Measurements from ENCODE around the gene C20orf144. TPM values are rescaled to one million over a fixed set of nuclear protein-coding genes. Genes with fewer than 3 reads are reported as not detected.
"Not testable (repeated sequence)": the region's sequence is repeated elsewhere in the genome, so short reads cannot be mapped to it uniquely, and the experiment has no call there.

Gene C20orf144
- total RNA-seq, 1 experiment from 2014 or later, result not detected

DNA sequence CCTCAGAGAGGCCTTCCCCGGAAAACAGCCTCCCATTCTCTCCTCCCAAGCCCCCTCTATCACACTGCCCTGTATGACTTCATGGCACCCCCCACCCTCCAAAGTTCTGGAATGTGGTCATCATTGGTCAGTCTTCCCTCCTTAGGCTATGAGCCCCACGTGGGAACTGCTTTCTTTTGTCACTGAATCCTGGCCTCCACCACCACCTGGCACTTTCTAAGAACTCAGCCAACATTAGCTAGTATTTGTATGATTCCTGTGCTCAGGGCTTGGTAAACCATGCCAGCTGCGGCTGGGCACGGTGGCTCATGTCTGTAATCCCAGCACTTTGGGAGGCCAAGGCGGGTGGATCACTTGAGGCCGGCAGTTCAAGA is 32.5 kb downstream of the C20orf144 start:
- intact Hi-C loops (cut with micrococcal nuclease), result no loop called here
- Histone ChIP-seq H3K4me1 (ENCODE audit: insufficient read depth, low read length) (no peaks in the 10 kb centered on the region), H3K27ac (ENCODE audit: low read length) (no peak overlapping the region), H3K9me2 (replicated peaks; ENCODE audit: low read length) (no peaks in the 10 kb centered on the region), H3K4me3 (ENCODE audit: low read length) (no peak overlapping the region), H3K27me3 (ENCODE audit: low read length) (no peaks in the 10 kb centered on the region), H3K9ac (ENCODE audit: low read length) (no peak overlapping the region), H3K36me3 (ENCODE audit: low read depth, low read length) (no peaks in the 10 kb centered on the region), H3F3A (ENCODE audit: low read length, unreplicated experiment) (no peaks in the 10 kb centered on the region), H4K20me1 (ENCODE audit: low read length) (no peaks in the 10 kb centered on the region), H3K9me3 (ENCODE audit: low read length) (no peaks in the 10 kb centered on the region), H3K4me2 (ENCODE audit: low read length) (no peak overlapping the region), H2AFZ (ENCODE audit: low read length) (no peak overlapping the region), H3K79me2 (ENCODE audit: low read length) (no peaks in the 10 kb centered on the region)
- ChIA-PET POLR2A (ENCODE audit: unreplicated experiment) (interaction anchor here (0.6 kb wide), 1 partner anchor 414 kb away, joined by 5 read pairs; no protein-coding TSS in a partner anchor), CTCF (no interaction called here)
- ATAC-seq, result no peak
- no peak for TF ChIP-seq EZH2phosphoT487 (IDR thresholded peaks at IDR 0.05; ENCODE audit: borderline replicate concordance, low read length)
- no peak for TF ChIP-seq EZH2 (IDR thresholded peaks at IDR 0.05; ENCODE audit: low read length, unreplicated experiment)
- TF ChIP-seq, protein P1, sequence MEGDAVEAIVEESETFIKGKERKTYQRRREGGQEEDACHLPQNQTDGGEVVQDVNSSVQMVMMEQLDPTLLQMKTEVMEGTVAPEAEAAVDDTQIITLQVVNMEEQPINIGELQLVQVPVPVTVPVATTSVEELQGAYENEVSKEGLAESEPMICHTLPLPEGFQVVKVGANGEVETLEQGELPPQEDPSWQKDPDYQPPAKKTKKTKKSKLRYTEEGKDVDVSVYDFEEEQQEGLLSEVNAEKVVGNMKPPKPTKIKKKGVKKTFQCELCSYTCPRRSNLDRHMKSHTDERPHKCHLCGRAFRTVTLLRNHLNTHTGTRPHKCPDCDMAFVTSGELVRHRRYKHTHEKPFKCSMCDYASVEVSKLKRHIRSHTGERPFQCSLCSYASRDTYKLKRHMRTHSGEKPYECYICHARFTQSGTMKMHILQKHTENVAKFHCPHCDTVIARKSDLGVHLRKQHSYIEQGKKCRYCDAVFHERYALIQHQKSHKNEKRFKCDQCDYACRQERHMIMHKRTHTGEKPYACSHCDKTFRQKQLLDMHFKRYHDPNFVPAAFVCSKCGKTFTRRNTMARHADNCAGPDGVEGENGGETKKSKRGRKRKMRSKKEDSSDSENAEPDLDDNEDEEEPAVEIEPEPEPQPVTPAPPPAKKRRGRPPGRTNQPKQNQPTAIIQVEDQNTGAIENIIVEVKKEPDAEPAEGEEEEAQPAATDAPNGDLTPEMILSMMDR (conservative IDR thresholded peaks at IDR 0.05; ENCODE audit: low read depth, low read length), result no peak
- DNase-seq, result no peak
- no TSS peak for BruUV-seq (replicated peaks)

DNA sequence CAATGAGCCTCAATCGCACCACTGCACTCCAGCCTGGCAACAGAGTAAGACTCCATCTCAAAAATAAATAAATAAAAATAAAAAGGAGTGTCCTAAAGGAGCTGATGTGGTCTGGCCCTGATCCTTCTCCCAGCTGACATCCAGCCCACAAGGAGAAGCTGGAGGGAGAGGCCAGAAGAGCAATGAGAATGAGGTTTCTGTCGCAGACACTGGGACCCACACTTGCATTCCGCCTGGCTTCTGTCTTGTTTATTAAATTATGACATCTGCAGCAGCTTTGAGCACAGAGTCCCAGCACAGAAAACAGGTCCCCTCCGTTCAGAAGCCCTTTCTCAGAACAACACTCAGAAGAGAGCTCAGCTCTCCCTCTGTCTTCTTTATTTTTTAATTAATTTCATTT is 34.3 kb downstream of the C20orf144 start:
- intact Hi-C loops (cut with micrococcal nuclease), result no loop called here
- H3K4me1 ChIP-seq (ENCODE audit: insufficient read depth, low read length), result no peaks in the 10 kb centered on the region
- H2AFZ ChIP-seq (ENCODE audit: low read length), result no peak overlapping the region
- H3K4me3 ChIP-seq (ENCODE audit: low read length), result no peak overlapping the region
- TF ChIP-seq EZH2phosphoT487 (IDR thresholded peaks at IDR 0.05; ENCODE audit: borderline replicate concordance, low read length) (no peak), EZH2 (IDR thresholded peaks at IDR 0.05; ENCODE audit: low read length, unreplicated experiment) (no peak)
- TF ChIP-seq, protein P1 (conservative IDR thresholded peaks at IDR 0.05; ENCODE audit: low read depth, low read length), result no peak
- H3K27ac ChIP-seq (ENCODE audit: low read length), result no peak overlapping the region
- no TSS peak for BruUV-seq (replicated peaks)
- no peaks in the 10 kb centered on the region for H3K9me2 ChIP-seq (replicated peaks; ENCODE audit: low read length)
- ChIA-PET POLR2A (ENCODE audit: unreplicated experiment) (no interaction called here), CTCF (no interaction called here)
- no peaks in the 10 kb centered on the region for H3F3A ChIP-seq (ENCODE audit: low read length, unreplicated experiment)
- ATAC-seq, result no peak
- H3K27me3 ChIP-seq (ENCODE audit: low read length), result no peaks in the 10 kb centered on the region
- no peaks in the 10 kb centered on the region for H3K9me3 ChIP-seq (ENCODE audit: low read length)
- no peaks in the 10 kb centered on the region for H4K20me1 ChIP-seq (ENCODE audit: low read length)
- no peaks in the 10 kb centered on the region for H3K36me3 ChIP-seq (ENCODE audit: low read depth, low read length)
- DNase-seq, result no peak
- no peak overlapping the region for H3K9ac ChIP-seq (ENCODE audit: low read length)
- H3K79me2 ChIP-seq (ENCODE audit: low read length), result no peaks in the 10 kb centered on the region
- H3K4me2 ChIP-seq (ENCODE audit: low read length), result no peak overlapping the region

DNA sequence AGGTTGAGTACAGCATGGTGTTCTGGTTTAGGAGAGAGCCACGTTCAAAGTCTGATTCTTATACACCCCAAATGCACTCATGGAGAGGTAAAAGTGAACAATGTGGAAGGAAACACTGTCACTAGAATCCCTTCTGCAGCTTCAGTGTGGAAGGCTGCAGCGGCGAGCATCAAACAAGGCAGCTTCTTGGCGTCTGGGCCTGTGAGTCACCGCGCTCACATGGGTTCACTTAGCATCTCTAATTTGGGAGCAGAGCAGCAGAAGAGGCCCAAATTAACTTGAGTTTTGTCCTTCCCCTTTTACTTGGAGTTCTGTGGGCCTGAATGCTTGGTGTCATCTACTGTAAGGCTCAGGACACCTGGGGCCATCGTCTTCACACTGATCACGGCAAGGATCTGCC is 35.0 kb downstream of the C20orf144 start:
- no TSS peak for BruUV-seq (replicated peaks)

DNA sequence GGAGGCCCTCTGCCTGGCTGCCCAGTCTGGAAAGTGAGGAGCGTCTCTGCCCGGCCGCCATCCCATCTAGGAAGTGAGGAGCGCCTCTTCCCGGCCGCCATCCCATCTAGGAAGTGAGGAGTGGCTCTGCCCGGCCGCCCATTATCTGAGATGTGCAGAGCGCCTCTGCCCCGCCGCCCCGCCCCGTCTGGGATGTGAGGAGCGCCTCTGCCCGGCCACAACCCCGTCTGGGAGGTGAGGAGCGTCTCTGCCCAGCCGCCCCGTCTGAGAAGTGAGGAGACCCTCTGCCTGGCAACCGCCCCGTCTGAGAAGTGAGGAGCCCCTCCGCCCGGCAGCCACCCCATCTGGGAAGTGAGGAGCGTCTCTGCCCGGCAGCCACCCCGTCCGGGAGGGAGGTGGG is 36.8 kb downstream of the C20orf144 start:
- ATAC-seq; intact Hi-C loops (cut with micrococcal nuclease): not testable (repeated sequence)

More for the DNA sequence above, 35.0 kb downstream of the C20orf144 start:
- no peak overlapping the region for H3K27ac ChIP-seq (ENCODE audit: low read length)
- no peaks in the 10 kb centered on the region for H3K9me2 ChIP-seq (replicated peaks; ENCODE audit: low read length)
- DNase-seq (no peak), ATAC-seq (no peak)
- H3K27me3 ChIP-seq (ENCODE audit: low read length), result no peaks in the 10 kb centered on the region
- H3K36me3 ChIP-seq (ENCODE audit: low read depth, low read length), result no peaks in the 10 kb centered on the region
- no peak overlapping the region for H2AFZ ChIP-seq (ENCODE audit: low read length)
- no peaks in the 10 kb centered on the region for H3K79me2 ChIP-seq (ENCODE audit: low read length)
- intact Hi-C loops (cut with micrococcal nuclease), result no loop called here
- H3K4me2 ChIP-seq (ENCODE audit: low read length), result no peak overlapping the region
- ChIA-PET POLR2A (ENCODE audit: unreplicated experiment) (no interaction called here), CTCF (no interaction called here)
- no peaks in the 10 kb centered on the region for H3K4me1 ChIP-seq (ENCODE audit: insufficient read depth, low read length)
- no peak for TF ChIP-seq EZH2phosphoT487 (IDR thresholded peaks at IDR 0.05; ENCODE audit: borderline replicate concordance, low read length)
- TF ChIP-seq, protein P1 (conservative IDR thresholded peaks at IDR 0.05; ENCODE audit: low read depth, low read length), result no peak
- no peak for TF ChIP-seq EZH2 (IDR thresholded peaks at IDR 0.05; ENCODE audit: low read length, unreplicated experiment)
- no peaks in the 10 kb centered on the region for H4K20me1 ChIP-seq (ENCODE audit: low read length)
- no peak overlapping the region for H3K9ac ChIP-seq (ENCODE audit: low read length)
- H3K9me3 ChIP-seq (ENCODE audit: low read length), result no peaks in the 10 kb centered on the region
- H3F3A ChIP-seq (ENCODE audit: low read length, unreplicated experiment), result no peaks in the 10 kb centered on the region
- no peak overlapping the region for H3K4me3 ChIP-seq (ENCODE audit: low read length)

More for the DNA sequence above, 36.8 kb downstream of the C20orf144 start:
- H3K36me3 ChIP-seq (ENCODE audit: low read depth, low read length); H3K4me2 ChIP-seq (ENCODE audit: low read length); H3K4me1 ChIP-seq (ENCODE audit: insufficient read depth, low read length); H3K9me2 ChIP-seq (replicated peaks; ENCODE audit: low read length); H3F3A ChIP-seq (ENCODE audit: low read length, unreplicated experiment); H3K27me3 ChIP-seq (ENCODE audit: low read length); CTCF ChIA-PET; DNase-seq; H3K79me2 ChIP-seq (ENCODE audit: low read length); H2AFZ ChIP-seq (ENCODE audit: low read length); H3K4me3 ChIP-seq (ENCODE audit: low read length); H4K20me1 ChIP-seq (ENCODE audit: low read length); BruUV-seq (replicated peaks); H3K9me3 ChIP-seq (ENCODE audit: low read length); POLR2A ChIA-PET (ENCODE audit: unreplicated experiment); H3K27ac ChIP-seq (ENCODE audit: low read length); H3K9ac ChIP-seq (ENCODE audit: low read length): not testable (repeated sequence)

All from PC-3 (cell line).